HuH-7.5 (cell line): ENCODE measurements around the gene SPINK5.

Source experiments
- DNase-seq: peaks from one replicate; pipeline ENCODE4 v3.0.0; 2011; ENCODE audit warnings: low spot score

Gene SPINK5

GRCh38 chr5:148091991-148092964 is 28.5 kb downstream of the SPINK5 start:
- DNase-seq, result no peak

GRCh38 chr5:148094336-148094735 is 30.6 kb downstream of the SPINK5 start:
- DNase-seq, result no peak

DNA sequence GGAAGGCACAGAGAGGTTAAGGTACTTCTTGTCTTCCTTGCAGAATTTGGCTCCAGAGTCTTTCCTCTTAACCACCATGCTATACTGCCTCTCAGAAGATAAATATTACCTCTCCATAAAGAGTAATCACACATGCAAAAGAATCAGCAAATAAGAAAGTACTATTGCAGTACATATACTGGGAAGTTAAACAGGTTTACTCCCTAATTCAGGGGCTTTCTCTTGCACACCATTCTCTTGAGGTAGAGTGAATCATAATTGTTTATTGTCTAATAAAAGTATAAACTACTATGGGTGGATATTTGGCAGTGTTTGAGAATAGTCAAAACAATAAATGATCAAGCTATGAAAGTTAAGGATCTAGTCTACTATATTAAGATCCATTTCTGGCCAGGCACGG is 40.4 kb downstream of the SPINK5 start:
- DNase-seq, result no peak

- no peak for DNase-seq
Measured at GRCh38 chr5:148107608-148108007, 43.8 kb downstream of the SPINK5 start.

GRCh38 chr5:148113243-148113642 is 49.5 kb downstream of the SPINK5 start:
- no peak for DNase-seq

GRCh38 chr5:148120317-148120716 is 56.5 kb downstream of the SPINK5 start:
- no peak for DNase-seq

- DNase-seq, result peak; percentile 14
Measured at GRCh38 chr5:148125641-148126040, 61.9 kb downstream of the SPINK5 start.

GRCh38 chr5:148135091-148136048 is 71.6 kb downstream of the SPINK5 start:
- DNase-seq, result no peak

GRCh38 chr5:148140846-148141245 is 77.1 kb downstream of the SPINK5 start:
- no peak for DNase-seq

DNA sequence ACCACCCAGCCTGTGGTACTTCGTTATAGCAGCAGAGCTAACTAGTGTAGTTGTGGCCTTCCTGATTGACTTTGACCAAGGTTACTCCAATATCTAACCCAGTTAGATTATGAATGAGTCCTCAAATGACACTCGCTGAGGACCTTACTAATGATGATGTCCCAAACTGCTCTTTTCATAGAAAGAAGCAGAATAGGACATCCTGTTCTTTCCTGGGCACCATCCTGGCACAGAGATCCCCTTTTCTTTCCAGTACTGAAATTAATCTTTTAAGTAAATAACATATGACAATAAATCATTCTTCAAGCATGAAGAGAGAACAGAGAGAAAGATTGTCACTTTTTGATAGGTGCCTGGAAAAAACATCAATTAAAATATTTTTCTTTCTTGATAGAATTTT is 77.9 kb downstream of the SPINK5 start:
- no peak for DNase-seq

DNA sequence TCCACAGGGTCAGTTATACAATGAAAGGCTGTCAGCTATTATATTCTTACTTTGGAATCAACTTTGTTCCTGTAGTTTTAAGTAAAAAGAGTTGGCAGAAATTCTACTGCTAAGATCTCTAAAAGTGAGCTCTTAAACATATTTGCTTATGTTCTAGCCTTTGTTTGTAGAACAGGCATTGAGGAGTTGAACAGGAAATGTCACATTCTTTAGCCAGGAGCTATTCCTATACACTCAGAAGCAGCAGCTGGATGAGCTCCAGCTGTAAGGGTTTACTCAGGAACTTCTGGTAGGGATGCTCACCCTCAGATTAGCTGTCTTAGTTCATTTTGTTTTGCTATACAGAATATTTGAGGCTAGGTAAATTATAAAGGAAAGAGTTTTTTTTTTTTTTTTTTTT is 82.1 kb downstream of the SPINK5 start:
- peak; percentile 17 for DNase-seq

GRCh38 chr5:148146487-148146886 is 82.7 kb downstream of the SPINK5 start:
- DNase-seq, result no peak

DNA sequence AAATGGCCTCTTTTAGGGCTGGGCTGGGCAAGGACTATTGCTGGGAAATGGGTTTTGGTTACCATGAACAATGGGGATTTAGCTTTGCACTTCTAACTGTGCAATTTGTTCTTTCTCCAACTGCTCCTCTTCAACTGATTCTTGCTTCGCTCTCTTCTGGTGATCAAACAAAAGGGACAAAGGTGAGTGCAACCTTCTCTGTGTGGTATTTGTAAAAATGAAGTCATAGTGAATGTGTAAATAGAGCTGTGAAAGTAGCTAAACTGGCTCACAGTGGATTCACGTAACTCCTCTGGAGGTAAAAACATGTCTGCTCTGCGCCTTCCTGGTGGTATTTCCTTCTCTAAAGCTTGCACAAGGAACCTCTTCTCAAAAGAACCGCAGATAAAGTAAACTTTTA is 83.6 kb downstream of the SPINK5 start:
- peak; percentile 23 for DNase-seq

- DNase-seq, result no peak
Measured at GRCh38 chr5:148151872-148152271, 88.1 kb downstream of the SPINK5 start.

- DNase-seq, result no peak
Measured at GRCh38 chr5:148152781-148153180, 89.0 kb downstream of the SPINK5 start.

- DNase-seq, result no peak
Measured at GRCh38 chr5:148156609-148157008, 92.8 kb downstream of the SPINK5 start.

DNA sequence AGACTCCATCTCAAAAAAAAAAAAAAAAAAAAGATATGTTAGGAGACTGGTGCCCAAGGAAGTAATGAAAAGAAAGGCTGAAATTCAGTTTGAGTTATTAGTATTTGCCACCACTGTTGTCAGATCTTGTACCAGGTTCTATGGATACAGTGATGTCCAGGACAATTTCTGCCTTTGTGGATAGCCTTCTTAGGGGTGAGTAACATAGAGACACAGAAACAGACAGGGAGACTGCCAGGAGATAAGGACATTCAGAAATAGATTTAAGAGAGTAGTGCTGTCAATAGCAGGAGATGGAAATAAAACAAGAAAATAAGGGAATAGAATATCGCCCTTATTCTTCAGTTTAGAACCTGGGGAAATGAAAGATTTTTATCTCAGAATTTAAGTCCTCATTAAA is 98.3 kb downstream of the SPINK5 start:
- DNase-seq, result no peak

- DNase-seq, result no peak
Measured at GRCh38 chr5:148163345-148163744, 99.6 kb downstream of the SPINK5 start.

- DNase-seq, result no peak
Measured at GRCh38 chr5:148166550-148167283, 102.9 kb downstream of the SPINK5 start.

DNA sequence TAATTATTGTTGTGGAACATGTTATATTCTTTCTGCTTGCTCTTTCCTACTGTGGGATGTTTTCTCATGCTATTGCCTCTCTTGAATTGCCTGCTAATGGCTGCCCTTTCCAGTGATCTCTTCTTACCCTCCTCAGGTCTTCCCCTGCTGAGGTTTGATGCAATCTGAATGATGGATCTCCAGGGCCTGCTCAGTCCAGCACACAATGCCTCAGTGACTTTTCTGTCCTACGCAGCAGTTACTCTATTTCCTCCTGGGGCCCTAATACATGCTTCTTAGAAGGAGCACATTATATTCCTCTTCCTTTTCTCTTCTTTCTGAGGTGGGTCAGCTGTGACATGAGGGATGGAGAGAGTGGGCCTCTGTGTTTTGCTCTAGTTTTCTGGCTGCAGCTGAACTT is 104.5 kb downstream of the SPINK5 start, which contains the start of gene SPINK14:
Gene SPINK14, plus strand, starts transcription at position 301 of the 400 bp plus-strand sequence. CDS start 1,187 bp downstream, outside the sequence.
- no peak for DNase-seq

GRCh38 chr5:148172377-148172776 is 108.6 kb downstream of the SPINK5 start:
- no peak for DNase-seq

GRCh38 chr5:148176480-148176879 is 112.7 kb downstream of the SPINK5 start:
- no peak for DNase-seq
